Psoas muscle (tissue), 8 donors: ENCODE measurements around the gene CA9. TPM values are rescaled to one million over a fixed set of nuclear protein-coding genes. Genes with fewer than 3 reads are reported as not detected.

Experiments used
- ATAC-seq, 4 donors: fragments of 200-7000 bp; cut with Tn5 transposase; one replicate each; pipeline ENCODE4 v1.9.1; 2020; ENCODE audit warnings: moderate library complexity in 3 of 4, mild to moderate bottlenecking in 2 of 4
- DNase-seq, 2 donors: peaks; one replicate each; pipeline ENCODE4 v3.0.0-alpha.2; 2020
- H3K27ac ChIP-seq: fragments of 200-600 bp; one replicate; pipeline ENCODE4 v1.8.0; 2022
- H3K27me3 ChIP-seq, 3 donors: fragments of 200-600 bp in 1 of 3; one replicate each; pipeline versions ENCODE4 v1.6.1 to v1.8.0; 2013 to 2022; ENCODE audit warnings: low read length in 2 of 3, mild to moderate bottlenecking in 2 of 3, moderate library complexity in 1 of 3; ENCODE audit not compliant: insufficient read depth in 3 of 3
- H3K36me3 ChIP-seq, 2 donors: fragments of 200-600 bp in 1 of 2; one replicate each; pipeline versions ENCODE4 v1.6.1 to v1.8.0; 2013 to 2022; ENCODE audit warnings: low read depth in 1 of 2, mild to moderate bottlenecking in 1 of 2, moderate library complexity in 1 of 2; ENCODE audit not compliant: insufficient read depth in 1 of 2
- H3K4me1 ChIP-seq: fragments of 200-600 bp; one replicate; pipeline ENCODE4 v1.8.0; 2022
- H3K4me3 ChIP-seq: fragments of 200-600 bp; one replicate; pipeline ENCODE4 v1.8.0; 2022; ENCODE audit warnings: mild to moderate bottlenecking
- H3K9me3 ChIP-seq: fragments of 200-600 bp; one replicate; pipeline ENCODE4 v1.8.0; 2022
- CTCF ChIP-seq: fragments of 200-600 bp; IDR thresholded peaks from one replicate; pipeline ENCODE4 v1.8.0; 2022; ENCODE audit warnings: antibody characterized with exemption
- WGBS, 3 donors: extraction: QIAGEN DNeasy Blood & Tissue Kit; methylation state at CpG; one replicate each; pipeline versions ENCODE4 v1.1.6 to v1.1.7; 2013; 5-methylcytosine and 5-hydroxymethylcytosine counted together
- intact Hi-C, 2 donors: fragments of 100-400 bp; cut with DNase I; formaldehyde crosslinking; loops; one replicate each; pipeline versions ENCODE4 v1.11.0 to v1.14.2; 2022
- polyA plus RNA-seq, 3 donors: library from polyadenylated mRNA; stranded (reverse); fragments of 200-250 nt; gene quantifications; one replicate each; pipeline ENCODE4 v1.2.3, GENCODE V29; 2013
- total RNA-seq, 4 donors: library from RNA; stranded (reverse); fragmentation: NEBNext Ultra II Directional in 2 of 4; extraction: Animal tissue kit (Norgen Biotek cat#: 25700) in 2 of 4; gene quantifications; one replicate each; pipeline versions ENCODE4 v1.2.1 to v1.2.4, GENCODE V29; 2021 to 2023
- donor health status: healthy with polysubstance abuse.
- donor health status: DM: no; HTN: no; CAD: no; lungs with moderate emphysema.
- donor health status: Bipolar disorder and iron deficiency.
- donor health status: healthy.
- donor health status: DM: yes; HTN: yes; CAD: no.
- donor health status: DM: no; HTN: no; CAD: no.
- donor health status: DM: no; HTN: no; CAD: no.
- donor health status: DM: yes; HTN: yes; CAD: no.

Gene CA9
- total and polyA plus RNA-seq, 7 donors = 0.03 to 0.49 (median 0.05) TPM; not detected in 4

DNA sequence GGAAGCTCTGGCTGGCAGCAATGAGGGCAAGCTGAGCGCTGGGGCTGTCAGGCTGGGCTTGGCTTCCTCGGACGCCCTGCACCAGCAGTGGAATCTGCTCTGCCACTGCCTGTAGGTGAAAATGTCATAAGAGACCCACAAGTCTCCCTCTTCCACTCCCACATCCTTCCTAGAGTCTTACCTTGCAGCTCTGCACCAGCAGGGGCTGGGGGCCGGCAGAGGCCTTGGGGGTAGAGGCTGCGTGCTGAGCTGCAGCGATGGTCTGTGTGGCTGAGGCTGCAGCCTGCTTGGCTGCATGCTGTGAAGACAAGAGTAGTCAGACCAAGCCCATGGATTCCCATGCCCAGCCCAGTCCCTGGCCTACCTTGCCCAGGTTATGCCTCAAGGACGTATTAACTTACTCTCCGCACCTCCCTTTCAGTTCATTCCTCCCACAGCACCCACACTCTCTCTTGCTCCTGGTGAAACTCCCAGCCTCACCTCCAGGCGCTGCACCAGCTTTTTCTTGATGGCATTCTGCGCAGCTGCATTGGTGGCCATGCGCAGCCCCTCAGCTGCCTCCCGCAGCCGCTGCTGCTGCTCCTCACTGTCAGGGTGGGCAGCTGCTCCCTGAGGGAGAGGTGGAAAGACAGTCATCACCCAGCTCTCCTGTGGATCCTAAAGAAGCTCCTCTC is 41.0 kb downstream of the CA9 start:
- Histone ChIP-seq H3K4me1 (no peaks in the 10 kb centered on the region), H3K27me3 (no peaks in the 10 kb centered on the region), H3K27ac (no peak overlapping the region), H3K4me3 (no peak overlapping the region), H3K36me3 (peaks cover 31 to 100% of the 10 kb centered on the region in 2 donors), H3K9me3 (no peaks in the 10 kb centered on the region)
- WGBS, 3 donors = 94 to 97% (median 95%) methylated on average over 12 to 13 of the region's 13 CpGs
- DNase-seq = no peak
- intact Hi-C loops = no loop called here
- ATAC-seq = no peak
- TF ChIP-seq CTCF = no peak

DNA sequence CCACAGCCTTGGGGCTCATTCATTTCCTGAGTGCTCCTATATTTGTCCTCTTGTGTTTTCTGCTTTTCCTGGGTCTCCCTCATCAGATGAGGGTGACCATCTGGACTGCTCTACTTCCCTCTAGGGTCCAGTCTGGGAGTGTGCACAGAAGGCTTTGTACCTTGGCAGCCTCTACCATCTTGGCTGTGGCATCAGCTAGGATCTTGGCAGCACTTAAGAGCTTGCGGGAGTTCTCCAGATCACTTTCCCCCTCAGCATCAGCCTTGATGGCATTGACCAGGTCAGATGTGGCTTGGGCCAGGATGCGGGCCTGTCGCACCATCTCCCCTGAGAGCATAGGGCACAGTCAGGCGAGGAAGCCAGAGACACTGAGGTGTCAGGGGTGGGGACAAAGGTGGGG is 42.5 kb downstream of the CA9 start:
- ATAC-seq (peak in 3 of 4 donors; percentile 50 to 82 (median 63)), DNase-seq (no peak)
- WGBS, 3 donors = 46 to 76% (median 48%) methylated on average over 4 of the region's 4 CpGs
- Histone ChIP-seq H3K9me3 (no peaks in the 10 kb centered on the region), H3K4me3 (no peak overlapping the region), H3K36me3 (peaks cover 32 to 100% of the 10 kb centered on the region in 2 donors), H3K4me1 (no peaks in the 10 kb centered on the region), H3K27ac (no peak overlapping the region), H3K27me3 (no peaks in the 10 kb centered on the region)
- intact Hi-C loops = no loop called here
- TF ChIP-seq CTCF = no peak

DNA sequence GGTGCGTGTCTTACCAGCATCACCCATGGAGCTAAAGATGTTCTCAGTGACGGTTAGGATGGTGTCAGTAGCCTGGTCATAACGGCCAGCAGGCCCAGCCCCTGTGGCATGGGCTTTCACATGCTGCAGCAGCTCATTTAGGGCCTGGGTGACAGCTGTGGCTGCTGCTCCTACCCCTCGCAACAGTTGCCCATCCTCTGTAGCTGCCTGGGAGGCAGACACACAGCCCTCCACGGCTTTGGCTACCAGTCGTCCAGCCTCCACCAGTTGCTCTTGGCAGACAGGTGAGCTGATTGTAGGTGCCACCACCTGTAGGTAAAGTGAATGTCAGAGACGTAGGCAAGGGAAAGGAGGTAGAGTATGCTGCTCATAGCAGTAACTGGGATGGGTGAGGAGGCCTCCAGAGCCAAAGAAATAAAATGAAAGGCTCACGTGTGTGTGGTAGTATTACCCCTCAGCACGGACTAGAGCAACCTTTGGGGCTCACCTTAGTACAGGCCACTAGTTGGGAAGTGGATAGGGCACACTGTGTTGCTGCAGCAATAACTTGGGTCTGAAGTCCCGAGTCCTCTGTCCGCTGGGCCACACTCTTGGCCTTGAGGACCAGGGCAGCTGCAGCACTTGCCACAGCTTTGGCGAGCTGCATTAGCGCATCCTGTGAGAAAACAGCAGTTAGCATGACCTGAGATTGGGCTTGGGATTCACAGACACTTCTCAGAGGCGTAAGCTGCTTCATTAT is 43.6 kb downstream of the CA9 start:
- ATAC-seq = no peak
- WGBS, 3 donors = 79 to 82% (median 80%) methylated on average over 14 of the region's 14 CpGs

DNA sequence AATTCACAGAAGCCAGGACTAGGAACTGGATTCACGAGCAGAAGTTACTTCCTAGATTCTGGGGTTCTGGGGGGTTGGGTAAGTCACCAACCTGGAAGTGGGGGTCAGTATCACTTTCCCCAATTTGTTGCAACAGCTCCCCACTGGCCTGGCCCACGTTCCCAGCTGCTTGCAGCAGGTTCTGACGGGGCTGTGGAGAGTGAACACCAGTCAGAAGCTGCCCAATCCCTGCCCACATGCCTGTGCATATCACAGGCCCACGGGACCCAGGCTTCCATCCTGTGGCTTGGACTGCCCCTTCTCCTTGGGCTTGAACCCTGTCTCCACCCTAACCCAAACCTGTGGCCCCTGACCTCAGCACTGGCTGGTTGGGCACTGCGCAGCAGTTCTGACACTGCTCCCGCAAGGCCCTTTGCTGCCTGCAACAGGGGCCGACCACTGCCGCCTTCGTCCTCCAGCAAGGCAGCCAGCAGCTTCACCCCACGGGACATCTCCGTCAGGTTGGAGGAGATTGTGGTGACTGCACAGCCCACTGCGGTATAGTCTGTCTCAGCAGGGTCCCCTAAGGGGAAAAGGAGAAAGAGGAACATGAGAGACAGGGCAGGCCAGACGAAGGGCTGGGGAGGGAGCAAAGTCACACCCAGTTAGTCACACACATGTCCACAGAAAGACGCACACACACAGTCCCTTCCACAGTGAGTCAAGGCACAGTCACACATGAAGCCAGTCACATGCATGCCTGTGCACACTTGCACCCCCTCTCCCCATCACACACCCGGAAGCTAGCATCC is 45.2 kb downstream of the CA9 start:
- intact Hi-C loops = loop anchor here in 1 of 2 donors (2.0 kb wide), 1 partner anchor 44 kb away; no protein-coding TSS in a partner anchor
- no peak overlapping the region for H3K27ac ChIP-seq
- TF ChIP-seq CTCF = no peak
- no peaks in the 10 kb centered on the region for H3K4me1 ChIP-seq
- H3K36me3 ChIP-seq = peaks cover 49 to 100% of the 10 kb centered on the region in 2 donors
- no peaks in the 10 kb centered on the region for H3K27me3 ChIP-seq
- 86 to 93% (median 89%) methylated on average over 15 of the region's 15 CpGs for WGBS, 3 donors
- no peak for ATAC-seq
- no peak for DNase-seq
- no peak overlapping the region for H3K4me3 ChIP-seq
- H3K9me3 ChIP-seq = no peaks in the 10 kb centered on the region

More for the DNA sequence above, 43.6 kb downstream of the CA9 start:
- no peaks in the 10 kb centered on the region for H3K4me1 ChIP-seq
- no peak for DNase-seq
- intact Hi-C loops = no loop called here
- H3K36me3 ChIP-seq = peaks cover 39 to 100% of the 10 kb centered on the region in 2 donors
- no peak overlapping the region for H3K27ac ChIP-seq
- no peak for TF ChIP-seq CTCF
- no peak overlapping the region for H3K4me3 ChIP-seq
- no peaks in the 10 kb centered on the region for H3K9me3 ChIP-seq
- no peaks in the 10 kb centered on the region for H3K27me3 ChIP-seq
